Type B pancreatic cell (in vitro differentiated cells): Measurements from ENCODE around the gene GBF1. TPM values are rescaled to one million over a fixed set of nuclear protein-coding genes. Genes with fewer than 3 reads are reported as not detected.

Experiments
- DNase-seq: peaks from one replicate; pipeline ENCODE4 v3.0.0; 2021; ENCODE audit warnings: mixed read lengths; ENCODE audit not compliant: unreplicated experiment; ENCODE audit errors: extremely low spot score
- H3K27ac Mint-ChIP-seq: 2 replicates; pipeline ENCODE4 v1.8.0; 2021; ENCODE audit warnings: mild to moderate bottlenecking, mixed read lengths
- H3K27me3 Mint-ChIP-seq: 2 replicates; pipeline ENCODE4 v1.8.0; 2021; ENCODE audit warnings: mixed read lengths
- H3K36me3 Mint-ChIP-seq: 2 replicates; pipeline ENCODE4 v1.8.0; 2021; ENCODE audit warnings: mixed read lengths
- H3K4me1 Mint-ChIP-seq: one replicate; pipeline ENCODE4 v1.8.0; 2021; ENCODE audit warnings: mixed read lengths; ENCODE audit not compliant: unreplicated experiment
- H3K4me3 Mint-ChIP-seq: 2 replicates; pipeline ENCODE4 v1.8.0; 2021; ENCODE audit warnings: mild to moderate bottlenecking, mixed read lengths
- H3K9me3 Mint-ChIP-seq: 2 replicates; pipeline ENCODE4 v1.8.0; 2021; ENCODE audit warnings: mixed read lengths
- total RNA-seq: library from RNA; stranded (reverse); gene quantifications from 2 replicates; pipeline ENCODE4 v1.2.1, GENCODE V29; 2021; ENCODE audit warnings: low replicate concordance
- TF ChIP-seq, protein P1 (sequence below): fragments of 200-600 bp; sonication (generic); conservative IDR thresholded peaks from 2 replicates; pipeline ENCODE4 v1.5.0; 2021; ENCODE audit warnings: antibody characterized with exemption, mild to moderate bottlenecking

GBF1 gene
- total RNA-seq, 1 donor from 2014 or later = 48.7 TPM

DNA sequence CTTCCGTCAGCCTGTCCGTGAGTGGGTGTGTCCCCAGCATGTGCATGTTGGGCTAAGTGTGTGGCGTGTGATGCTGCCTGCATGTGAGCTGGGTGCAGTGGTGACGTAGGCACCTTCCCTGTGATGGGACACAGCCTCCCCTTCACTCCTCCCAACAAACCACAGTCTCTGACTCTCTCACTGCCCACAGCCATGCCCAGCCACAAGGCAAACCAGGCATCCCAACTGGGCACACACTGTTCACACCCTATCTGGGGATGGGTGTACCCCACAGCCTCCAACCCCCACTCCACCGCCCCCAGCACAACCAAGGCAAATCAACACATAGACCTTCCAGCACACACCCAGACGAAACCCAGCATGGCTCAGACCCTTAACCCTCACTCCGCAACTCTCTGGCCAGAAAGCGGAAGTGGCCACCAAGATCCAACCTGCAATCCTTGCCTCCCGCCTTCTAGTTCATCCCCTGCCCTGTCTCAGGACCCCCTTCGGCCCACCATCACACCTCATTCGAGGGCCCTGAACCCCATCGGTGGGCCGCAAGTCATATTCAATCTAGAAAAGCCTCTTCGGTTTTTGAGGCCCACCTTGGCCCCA is 162.9 kb downstream of the GBF1 start:
- Mint-ChIP-seq H3K4me1 (peaks cover 17% of the 10 kb centered on the region), H3K36me3 (peaks cover 4% of the 10 kb centered on the region), H3K27ac (peak overlapping the region; percentile 19), H3K4me3 (peak overlapping the region; percentile 70), H3K9me3 (no peaks in the 10 kb centered on the region), H3K27me3 (peaks cover 66% of the 10 kb centered on the region)
- no peak for DNase-seq
- TF ChIP-seq, protein P1, sequence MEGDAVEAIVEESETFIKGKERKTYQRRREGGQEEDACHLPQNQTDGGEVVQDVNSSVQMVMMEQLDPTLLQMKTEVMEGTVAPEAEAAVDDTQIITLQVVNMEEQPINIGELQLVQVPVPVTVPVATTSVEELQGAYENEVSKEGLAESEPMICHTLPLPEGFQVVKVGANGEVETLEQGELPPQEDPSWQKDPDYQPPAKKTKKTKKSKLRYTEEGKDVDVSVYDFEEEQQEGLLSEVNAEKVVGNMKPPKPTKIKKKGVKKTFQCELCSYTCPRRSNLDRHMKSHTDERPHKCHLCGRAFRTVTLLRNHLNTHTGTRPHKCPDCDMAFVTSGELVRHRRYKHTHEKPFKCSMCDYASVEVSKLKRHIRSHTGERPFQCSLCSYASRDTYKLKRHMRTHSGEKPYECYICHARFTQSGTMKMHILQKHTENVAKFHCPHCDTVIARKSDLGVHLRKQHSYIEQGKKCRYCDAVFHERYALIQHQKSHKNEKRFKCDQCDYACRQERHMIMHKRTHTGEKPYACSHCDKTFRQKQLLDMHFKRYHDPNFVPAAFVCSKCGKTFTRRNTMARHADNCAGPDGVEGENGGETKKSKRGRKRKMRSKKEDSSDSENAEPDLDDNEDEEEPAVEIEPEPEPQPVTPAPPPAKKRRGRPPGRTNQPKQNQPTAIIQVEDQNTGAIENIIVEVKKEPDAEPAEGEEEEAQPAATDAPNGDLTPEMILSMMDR = no peak

DNA sequence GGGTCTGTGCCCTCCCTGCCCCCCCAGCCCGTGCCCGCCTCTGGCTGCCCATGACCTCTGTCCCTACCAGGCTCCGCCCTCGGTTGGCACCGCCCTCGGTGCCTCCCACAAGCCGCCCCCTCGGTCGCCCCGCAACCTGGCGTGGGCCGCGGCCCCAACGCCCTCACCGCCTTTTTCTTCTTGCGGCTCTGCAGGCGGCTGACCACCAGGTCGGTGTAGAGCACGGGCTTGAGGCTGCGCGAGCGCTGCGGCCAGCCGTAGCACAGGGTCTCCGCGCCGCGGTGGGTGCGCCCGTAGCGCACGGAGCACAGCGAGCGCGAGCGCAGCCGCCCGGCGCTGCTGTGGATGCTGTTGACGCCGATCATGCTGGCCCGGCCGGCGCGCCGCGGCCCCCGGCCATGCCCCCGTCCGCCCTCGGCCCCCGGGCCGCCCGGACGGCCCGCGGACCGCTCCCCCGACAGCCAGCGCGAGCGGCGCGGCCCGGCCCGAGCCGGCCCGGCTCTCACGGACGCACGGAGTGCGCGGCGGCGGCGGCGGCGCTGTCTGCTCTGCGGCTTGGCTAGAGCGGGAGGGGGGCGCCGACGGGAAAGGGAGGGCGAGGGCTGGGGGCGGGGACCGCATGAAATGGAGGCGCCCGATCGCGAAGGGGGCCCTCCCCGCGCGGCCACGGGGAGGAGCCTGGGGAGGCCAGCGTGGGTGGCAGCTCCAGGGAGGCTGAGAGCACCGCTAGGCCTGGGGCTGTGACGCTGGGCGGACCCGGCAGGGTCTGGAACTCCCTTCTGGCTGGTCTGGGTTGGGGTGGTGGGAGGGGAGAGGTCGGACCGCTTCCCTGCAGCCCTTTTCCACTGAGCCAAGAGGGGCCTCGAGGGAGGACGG is 163.6 kb downstream of the GBF1 start:
- peak overlapping the region; percentile 82 for H3K4me3 Mint-ChIP-seq
- H3K27ac Mint-ChIP-seq = peak overlapping the region; percentile 20
- peaks cover 4% of the 10 kb centered on the region for H3K36me3 Mint-ChIP-seq
- peaks cover 69% of the 10 kb centered on the region for H3K27me3 Mint-ChIP-seq
- TF ChIP-seq, protein P1 = no peak
- H3K9me3 Mint-ChIP-seq = no peaks in the 10 kb centered on the region
- peak; percentile 70 for DNase-seq
- H3K4me1 Mint-ChIP-seq = peaks cover 18% of the 10 kb centered on the region

DNA sequence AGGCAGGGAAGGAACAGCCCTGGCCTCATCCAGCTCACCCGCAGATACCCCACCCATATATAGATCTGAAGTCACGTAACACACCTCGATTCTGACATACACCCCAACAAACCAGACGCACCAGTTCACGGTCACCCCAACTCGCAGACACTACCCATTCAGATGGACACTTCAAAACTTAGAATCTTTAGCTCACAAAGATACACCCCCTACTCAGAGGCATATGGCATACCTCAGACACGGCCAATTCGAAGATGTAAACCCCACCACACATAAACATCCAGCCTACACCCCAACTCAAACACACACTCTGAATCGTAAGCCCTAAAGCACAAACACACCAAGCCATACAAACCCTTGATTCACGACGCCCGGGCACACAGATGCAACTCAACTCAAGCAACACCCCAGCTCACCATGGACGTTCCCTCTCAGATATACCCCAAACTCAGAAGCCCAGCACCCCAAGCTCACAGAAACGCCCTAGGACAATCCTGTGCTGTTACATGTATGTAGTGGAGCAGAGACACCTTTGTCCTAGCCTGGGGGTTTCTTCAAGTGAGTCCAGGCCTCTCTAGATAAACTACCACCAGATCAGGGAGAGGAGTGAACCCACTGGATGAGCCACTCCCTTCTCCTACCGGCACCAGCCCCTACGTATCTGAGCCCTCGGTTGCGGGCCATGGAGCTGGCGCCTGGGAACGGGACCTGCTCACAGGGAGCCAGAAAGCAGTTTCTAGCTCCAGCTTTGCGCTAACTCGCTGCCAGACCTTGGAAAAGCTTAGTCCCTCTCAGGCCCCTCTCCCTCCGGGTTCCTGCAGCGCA is 164.5 kb downstream of the GBF1 start:
- Mint-ChIP-seq H3K4me3 (peak overlapping the region; percentile 82), H3K4me1 (peaks cover 18% of the 10 kb centered on the region), H3K9me3 (no peaks in the 10 kb centered on the region), H3K27me3 (peaks cover 77% of the 10 kb centered on the region), H3K36me3 (peaks cover 4% of the 10 kb centered on the region), H3K27ac (peak overlapping the region; percentile 20)
- no peak for DNase-seq
- TF ChIP-seq, protein P1 = no peak

DNA sequence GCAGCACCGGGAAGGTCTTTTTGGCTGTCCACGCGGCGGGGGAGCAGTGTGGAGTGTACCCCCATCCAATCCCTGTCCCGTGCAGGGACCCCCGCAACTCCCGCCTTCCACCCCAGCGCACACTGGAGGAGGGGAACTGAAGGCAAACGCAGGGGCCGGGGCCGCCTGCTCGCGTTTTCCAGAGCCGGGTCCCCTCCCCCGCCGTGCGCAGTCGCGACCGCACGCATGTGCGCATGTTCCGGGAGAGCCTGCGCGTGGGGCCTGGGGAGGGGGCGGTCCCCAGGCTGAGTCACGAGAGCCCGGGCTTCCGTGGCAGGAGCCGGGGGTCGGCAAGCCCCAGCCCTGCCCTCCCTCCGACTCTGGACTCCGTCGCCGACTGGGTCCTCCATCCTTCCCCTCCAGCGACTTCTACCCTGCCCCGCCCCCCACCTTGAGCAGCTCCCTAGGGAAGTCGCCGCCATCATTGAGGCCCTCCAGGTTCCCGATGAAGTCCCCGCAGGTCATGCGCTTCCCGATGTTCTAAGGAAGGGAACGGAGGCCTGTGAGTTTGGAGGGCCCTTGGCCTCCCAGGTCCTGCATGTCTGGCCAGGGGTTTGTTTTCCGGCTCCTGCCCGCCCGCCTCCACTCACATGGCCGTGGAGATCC is 165.2 kb downstream of the GBF1 start:
- Mint-ChIP-seq H3K27ac (peak overlapping the region; percentile 63), H3K4me1 (peaks cover 18% of the 10 kb centered on the region), H3K36me3 (peaks cover 4% of the 10 kb centered on the region), H3K27me3 (peaks cover 82% of the 10 kb centered on the region), H3K4me3 (peak overlapping the region; percentile 83), H3K9me3 (no peaks in the 10 kb centered on the region)
- TF ChIP-seq, protein P1 = no peak
- DNase-seq = peak; percentile 77
